K562 (cell line): ENCODE data around the gene TRAF3. TPM values are rescaled to one million over a fixed set of nuclear protein-coding genes. Genes with fewer than 3 reads are reported as not detected.

Source experiments
- ATAC-seq: fragments of 200-7000 bp; cut with Tn5 transposase; 3 replicates; pipeline ENCODE4 v1.9.1; 2020; ENCODE audit warnings: moderate library complexity
- BruUV-seq: library from RNA; stranded (reverse); fragments of 400-500 nt; replicated peaks from 2 replicates; lab custom pipeline; 2021; lab: Mats Ljungman, UMichigan
- CTCF ChIA-PET: fragments of 300-600 bp; formaldehyde crosslinking; extraction: SDS; loops from one replicate; lab custom pipeline; 2021; ENCODE audit warnings: low intra/inter-chr PET ratio; lab: Yijun Ruan, JAX
- POLR2A ChIA-PET: fragments of 300-600, 350-650 bp; sonication (Branson Sonifier 250); formaldehyde crosslinking; extraction: SDS; loops from one replicate; lab custom pipeline; 2021; ENCODE audit warnings: antibody characterized with exemption, inconsistent platforms; lab: Yijun Ruan, JAX
- DNase-seq, 4 experiments: peaks; one replicate each; pipeline versions ENCODE4 v3.0.0 to v3.0.0-alpha.2; 2011 to 2018; ENCODE audit warnings: low spot score in 3 of 4, mixed read lengths in 3 of 4; ENCODE audit errors: extremely low read depth in 1 of 4
- FAIRE-seq: peaks from 2 replicates; lab custom pipeline; 2011; peaks lifted over from hg19 to GRCh38; lab: Jason Lieb, UNC
- H2AFZ ChIP-seq: 2 replicates; pipeline ENCODE4 v1.6.0; 2011; ENCODE audit warnings: low read depth, low read length, control low read depth, inconsistent platforms
- H3K27ac ChIP-seq: fragments of 200-600 bp; 3 replicates; pipeline ENCODE4 v1.8.0; 2011; ENCODE audit warnings: low read depth, mild to moderate bottlenecking, control low read depth, inconsistent platforms, low read length, moderate library complexity, mixed read lengths; ENCODE audit errors: extremely low read depth
- H3K27me3 ChIP-seq, 2 experiments: fragments of 300-600 bp in 1 of 2; 2 replicates in 1 of 2; 3 replicates in 1 of 2; pipeline versions ENCODE4 v1.6.0 to v1.8.0; 2011; ENCODE audit warnings: inconsistent platforms in 2 of 2, low read length in 2 of 2, mild to moderate bottlenecking in 1 of 2, mixed read lengths in 1 of 2, moderate library complexity in 1 of 2; ENCODE audit not compliant: control insufficient read depth in 2 of 2, insufficient read depth in 2 of 2
- H3K36me3 ChIP-seq: fragments of 300-600 bp; 3 replicates; pipeline ENCODE4 v1.8.0; 2011; ENCODE audit warnings: mild to moderate bottlenecking, low read length, inconsistent platforms; ENCODE audit not compliant: control insufficient read depth, insufficient read depth
- H3K4me1 ChIP-seq, 2 experiments: fragments of 200-600 bp in 1 of 2; replicated peaks in 1 of 2; 2 replicates in 1 of 2; 3 replicates in 1 of 2; pipeline versions ENCODE4 v1.5.1 to v1.8.0; 2011; ENCODE audit warnings: inconsistent platforms in 2 of 2, low read length in 2 of 2, mild to moderate bottlenecking in 1 of 2, mixed read lengths in 1 of 2, moderate library complexity in 1 of 2; ENCODE audit not compliant: control insufficient read depth in 2 of 2, insufficient read depth in 2 of 2
- H3K4me2 ChIP-seq: 2 replicates; pipeline ENCODE4 v1.6.1; 2011; ENCODE audit warnings: low read length, control low read depth, inconsistent platforms, mixed read lengths; ENCODE audit not compliant: insufficient read depth
- H3K4me3 ChIP-seq: fragments of 200-600 bp; sonication (generic), shearing (Covaris generic); 2 replicates; pipeline ENCODE4 v1.5.1; 2016; ENCODE audit warnings: control low read depth, inconsistent platforms
- H3K79me2 ChIP-seq: fragments of 200-600 bp; 3 replicates; pipeline ENCODE4 v1.8.0; 2011; ENCODE audit warnings: low read length, inconsistent platforms; ENCODE audit not compliant: control insufficient read depth, insufficient read depth
- H3K9ac ChIP-seq, 2 experiments: 2 replicates each; pipeline versions ENCODE4 v1.6.0 to v1.6.1; 2011; ENCODE audit warnings: low read depth in 2 of 2, low read length in 2 of 2, control low read depth in 1 of 2, inconsistent platforms in 1 of 2, mild to moderate bottlenecking in 1 of 2, mixed read lengths in 1 of 2; ENCODE audit not compliant: insufficient read depth in 1 of 2
- H3K9me1 ChIP-seq: one replicate; pipeline ENCODE4 v1.6.0; 2011; ENCODE audit warnings: inconsistent platforms, mild to moderate bottlenecking, low read length, moderate library complexity; ENCODE audit not compliant: control insufficient read depth, insufficient read depth
- H3K9me3 ChIP-seq: replicated peaks from 2 replicates; pipeline ENCODE4 v1.5.1; 2011; ENCODE audit warnings: low read depth, low read length, inconsistent platforms; ENCODE audit not compliant: control insufficient read depth, insufficient read depth
- H4K20me1 ChIP-seq: replicated peaks from 2 replicates; pipeline ENCODE4 v1.6.1; 2011; ENCODE audit warnings: low read length, inconsistent platforms, mixed read lengths; ENCODE audit not compliant: control insufficient read depth, insufficient read depth
- BRD4 ChIP-seq: fragments of 200-600 bp; sonication (generic); IDR thresholded peaks from 2 replicates; pipeline ENCODE4 v1.6.1; 2017; ENCODE audit warnings: inconsistent platforms
- CREM ChIP-seq: IDR thresholded peaks from 2 replicates; pipeline ENCODE4 v1.6.1; 2014; ENCODE audit warnings: antibody characterized with exemption, low read depth
- EP300 ChIP-seq: IDR thresholded peaks from 2 replicates; pipeline ENCODE4 v1.6.1; 2012; ENCODE audit warnings: low read length, improper control_type of control experiment
- HDAC3 ChIP-seq: fragments of 450-650 bp; IDR thresholded peaks from 2 replicates; pipeline ENCODE4 v1.6.1; 2018; ENCODE audit warnings: borderline replicate concordance, mild to moderate bottlenecking, moderate library complexity; ENCODE audit not compliant: partially characterized antibody
- HMG20A ChIP-seq: fragments of 450-650 bp; formaldehyde crosslinking; conservative IDR thresholded peaks from 2 replicates; pipeline ENCODE4 v1.4.0; 2020; ENCODE audit warnings: mild to moderate bottlenecking, mixed read lengths
- IFI16 ChIP-seq: fragments of 250-450 bp; sonication (Bioruptor Pico); IDR thresholded peaks from 2 replicates; pipeline ENCODE4 v2.1.2; 2022; ENCODE audit warnings: mild to moderate bottlenecking, inconsistent platforms
- IRF2 ChIP-seq: sonication (generic); formaldehyde crosslinking; IDR thresholded peaks from 2 replicates; pipeline ENCODE4 v1.8.1; 2022; ENCODE audit warnings: mild to moderate bottlenecking, missing genetic modification reagents
- NCOA4 ChIP-seq: fragments of 450-650 bp; IDR thresholded peaks from 2 replicates; pipeline ENCODE4 v1.6.1; 2018; ENCODE audit warnings: mild to moderate bottlenecking; ENCODE audit not compliant: partially characterized antibody
- PHTF2 ChIP-seq: fragments of 250-450 bp; sonication (Bioruptor Pico); IDR thresholded peaks from 2 replicates; pipeline ENCODE4 v1.5.0; 2021; ENCODE audit warnings: mild to moderate bottlenecking
- SAFB2 ChIP-seq: fragments of 200-400 bp; formaldehyde crosslinking; IDR thresholded peaks from 2 replicates; pipeline ENCODE4 v1.6.1; 2018; ENCODE audit warnings: borderline replicate concordance, low read length, low read depth, moderate library complexity; ENCODE audit not compliant: severe bottlenecking
- TOE1 ChIP-seq, 2 experiments: fragments of 450-650 bp in 1 of 2; sonication (generic) in 1 of 2; formaldehyde crosslinking in 1 of 2; IDR thresholded peaks; 2 replicates each; pipeline versions ENCODE4 v1.7.1 to v1.8.0; 2016 to 2022; ENCODE audit warnings: borderline replicate concordance in 2 of 2, mild to moderate bottlenecking in 2 of 2, antibody characterized with exemption in 1 of 2, inconsistent platforms in 1 of 2, low read depth in 1 of 2, missing genetic modification reagents in 1 of 2, moderate library complexity in 1 of 2
- WHSC1 ChIP-seq: IDR thresholded peaks from one replicate; pipeline ENCODE4 v1.6.1; 2012; ENCODE audit warnings: low read length, control low read depth, inconsistent platforms
- ZBTB5 ChIP-seq: fragments of 450-650 bp; IDR thresholded peaks from 2 replicates; pipeline ENCODE4 v1.6.1; 2017; ENCODE audit warnings: antibody characterized with exemption
- ZNF184 ChIP-seq: sonication (generic); formaldehyde crosslinking; IDR thresholded peaks from 2 replicates; pipeline ENCODE4 v1.5.0; 2020; ENCODE audit warnings: missing genetic modification reagents
- ZNF263 ChIP-seq: sonication (generic); formaldehyde crosslinking; IDR thresholded peaks from 2 replicates; pipeline ENCODE4 v1.8.0; 2022; ENCODE audit warnings: mild to moderate bottlenecking, missing genetic modification reagents, borderline replicate concordance
- ZNF280B ChIP-seq: fragments of 250-450 bp; sonication (Bioruptor Pico); IDR thresholded peaks from 2 replicates; pipeline ENCODE4 v1.5.1; 2021; ENCODE audit warnings: mild to moderate bottlenecking
- ZNF395 ChIP-seq: fragments of 200-800 bp; sonication (Bioruptor generic); IDR thresholded peaks from 2 replicates; pipeline ENCODE4 v1.6.1; 2017; ENCODE audit warnings: missing genetic modification characterization, missing compliant biosample characterization
- ZNF586 ChIP-seq: fragments of 450-650 bp; formaldehyde crosslinking; conservative IDR thresholded peaks from 2 replicates; pipeline ENCODE4 v1.4.0; 2020; ENCODE audit warnings: mild to moderate bottlenecking, moderate library complexity
- ZNF644 ChIP-seq: fragments of 200-800 bp; sonication (Bioruptor generic); IDR thresholded peaks from 2 replicates; pipeline ENCODE4 v1.6.1; 2016; ENCODE audit warnings: low read depth, missing genetic modification characterization, missing compliant biosample characterization
- ZNF696 ChIP-seq: fragments of 250-450 bp; sonication (Bioruptor Pico); conservative IDR thresholded peaks from 2 replicates; pipeline ENCODE4 v1.4.0; 2020; ENCODE audit warnings: mild to moderate bottlenecking, moderate library complexity
- WGBS: fragments of 100-300 bp; shearing (Covaris generic); methylation state at CpG from one replicate; pipeline ENCODE4 v1.1.6; 2016; ENCODE audit warnings: low coverage, mixed read lengths; ENCODE audit not compliant: insufficient coverage; ENCODE audit errors: missing lambda C conversion rate; 5-methylcytosine and 5-hydroxymethylcytosine counted together
- in situ Hi-C: fragments of 300-500 bp; cut with MboI; formaldehyde crosslinking; loops from 4 replicates; pipeline ENCODE4 v1.15.0; 2018; ENCODE audit warnings: inconsistent platforms, mixed read lengths
- intact Hi-C: fragments of 100-400 bp; cut with micrococcal nuclease; formaldehyde crosslinking; loops from 2 replicates; pipeline ENCODE4 v1.14.2; 2022
- polyA plus RNA-seq, 8 experiments: library from polyadenylated mRNA; depleted of rRNA in 4 of 8; stranded (reverse) in 5 of 8; unstranded in 3 of 8; fragments of >200 nt; fragmentation: Nextera tagmentation in 2 of 8; fragmentation: Illumina TruSeq in 1 of 8; extraction: Ambion mirVana in 2 of 8; extraction: Trizol in 1 of 8; gene quantifications; 2 replicates each; pipeline versions ENCODE4 v1.2.1 to v1.2.3, GENCODE V29; 2011 to 2014; ENCODE audit warnings: inconsistent platforms in 1 of 8, missing spikeins in 1 of 8
- total RNA-seq, 7 experiments: library from RNA; depleted of rRNA in 6 of 7; stranded (reverse); fragments of >200 nt in 6 of 7; fragmentation: Illumina TruSeq in 2 of 7; extraction: Trizol in 2 of 7; gene quantifications; 2 replicates each; pipeline versions ENCODE4 v1.2.1 to v1.2.3, GENCODE V29; 2011 to 2021; ENCODE audit warnings: low replicate concordance in 1 of 7

TRAF3 gene
- total and polyA plus RNA-seq, 9 of the 15 experiments (the other 6 are each of a cell fraction or from before 2014, with no cell fraction given), result 0.52 to 21.3 (median 9.9) TPM

GRCh38 chr14:102899516-102899900 lies 122.3 kb downstream of the TRAF3 start:
- ATAC-seq (no peak), FAIRE-seq (no peak), DNase-seq (no peak)
- CTCF ChIA-PET, result no interaction called here
- 74% methylated on average over 5 of the region's 8 CpGs for WGBS
- Histone ChIP-seq H3K4me1 (peaks cover 0 to 5% of the 10 kb centered on the region in 2 experiments; a peak in 2 of 5 replicates), H3K27ac (no peak overlapping the region), H3K27me3 (no peaks in the 10 kb centered on the region), H3K9me1 (no peaks in the 10 kb centered on the region), H3K4me2 (no peak overlapping the region), H3K4me3 (no peak overlapping the region), H4K20me1 (no peaks in the 10 kb centered on the region), H3K36me3 (peaks cover 16% of the 10 kb centered on the region; the same call in 1 of the 3 replicates), H3K9me3 (no peaks in the 10 kb centered on the region), H3K79me2 (no peaks in the 10 kb centered on the region), H3K9ac (no peak overlapping the region), H2AFZ (no peak overlapping the region)
- POLR2A ChIA-PET, result interaction anchor here (0.6 kb wide), 1 partner anchor 12 kb away, joined by 3 read pairs; no protein-coding TSS in a partner anchor
- BruUV-seq, result no TSS peak
- TF ChIP-seq WHSC1, result no peak
- TF ChIP-seq EP300, result no peak
- TF ChIP-seq ZNF696 (CRISPR knock-in tag), result no peak
- TF ChIP-seq SAFB2, result no peak
- TF ChIP-seq HMG20A (CRISPR knock-in tag), result no peak
- TF ChIP-seq TOE1 (IDR thresholded peaks at IDR 0.05; ENCODE audit: borderline replicate concordance), result no peak
- TF ChIP-seq TOE1 (CRISPR knock-in tag; IDR thresholded peaks at IDR 0.05; ENCODE audit: borderline replicate concordance, low read depth), result no peak
- TF ChIP-seq NCOA4, result no peak
- TF ChIP-seq ZNF586 (CRISPR knock-in tag), result no peak
- TF ChIP-seq ZNF280B (CRISPR knock-in tag), result no peak
- no peak for TF ChIP-seq IRF2
- no peak for TF ChIP-seq CREM
- TF ChIP-seq PHTF2 (CRISPR knock-in tag), result no peak
- no peak for TF ChIP-seq ZBTB5
- TF ChIP-seq HDAC3, result no peak
- TF ChIP-seq ZNF263, result no peak
- TF ChIP-seq BRD4, result no peak
- TF ChIP-seq ZNF644, result no peak
- TF ChIP-seq ZNF184 (CRISPR knock-in tag), result no peak
- TF ChIP-seq ZNF395, result no peak
- TF ChIP-seq IFI16 (CRISPR knock-in tag), result no peak
- in situ Hi-C loops, result no loop called here
- intact Hi-C loops, result no loop called here
